ENCODE results near the gene TMEM115.

Gene TMEM115

DNA sequence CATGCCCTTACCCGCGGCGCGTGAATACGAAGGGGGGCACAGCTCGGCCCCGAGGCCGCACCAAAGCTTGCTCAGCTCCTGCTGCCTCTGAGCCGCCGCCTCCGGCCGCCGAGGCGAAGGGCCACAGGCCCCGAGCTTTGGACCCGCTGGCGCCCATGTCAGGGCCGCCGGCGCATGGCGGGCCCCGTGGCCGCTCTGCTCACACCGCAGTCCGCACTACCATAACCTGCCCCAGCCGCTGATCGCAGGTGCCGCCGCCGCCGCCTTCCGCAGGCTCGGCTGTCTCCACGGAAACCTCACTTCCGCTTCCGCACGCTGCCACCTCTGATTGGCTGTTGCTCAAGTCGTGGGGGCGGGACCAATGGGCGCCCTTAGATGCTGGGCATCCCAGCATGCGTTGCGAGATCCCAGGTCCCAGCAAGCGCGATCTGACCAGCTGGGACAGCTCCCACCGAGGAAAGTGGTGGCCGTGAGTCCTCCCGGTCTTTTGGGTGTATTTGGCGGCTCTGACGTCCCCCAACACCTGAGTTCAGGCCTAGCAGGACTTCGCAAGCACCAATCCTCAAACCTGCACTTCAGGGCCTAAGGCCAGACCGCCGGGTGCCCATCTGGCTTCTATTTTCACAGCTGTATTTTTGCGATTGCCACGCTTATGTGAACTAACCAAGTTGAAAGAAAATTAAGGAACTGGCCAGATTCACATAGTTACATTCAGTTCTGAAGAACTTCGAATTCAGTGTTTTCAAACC lies 31.2 kb downstream of the TMEM115 start, which contains the start of gene TUSC2:
TUSC2 (minus strand) TSS at position 281 of the 749 bp plus-strand sequence; CDS start at position 157, 124 bp downstream.
- DNase-seq = peak; percentile 94

DNA sequence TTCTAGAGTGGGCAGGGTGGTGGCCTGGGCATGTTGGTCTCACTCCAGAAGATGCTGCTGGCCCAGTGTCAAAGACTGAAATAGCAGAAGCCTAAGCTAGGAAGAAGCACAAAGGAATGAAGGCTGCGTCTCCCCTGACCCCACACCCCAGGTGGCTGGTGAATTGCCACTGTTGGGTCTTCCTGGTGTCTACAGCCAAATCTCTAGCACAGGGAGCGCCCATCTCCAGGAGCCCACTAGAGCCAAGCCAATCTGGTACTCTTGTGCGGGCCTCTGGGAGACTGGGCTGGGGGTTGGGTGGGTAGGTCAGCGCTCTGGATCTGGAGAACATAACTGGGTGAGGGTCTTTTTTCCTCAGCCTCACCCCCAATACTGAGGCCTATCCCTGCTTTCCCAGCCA lies 32.2 kb downstream of the TMEM115 start:
- DNase-seq = no peak

DNA sequence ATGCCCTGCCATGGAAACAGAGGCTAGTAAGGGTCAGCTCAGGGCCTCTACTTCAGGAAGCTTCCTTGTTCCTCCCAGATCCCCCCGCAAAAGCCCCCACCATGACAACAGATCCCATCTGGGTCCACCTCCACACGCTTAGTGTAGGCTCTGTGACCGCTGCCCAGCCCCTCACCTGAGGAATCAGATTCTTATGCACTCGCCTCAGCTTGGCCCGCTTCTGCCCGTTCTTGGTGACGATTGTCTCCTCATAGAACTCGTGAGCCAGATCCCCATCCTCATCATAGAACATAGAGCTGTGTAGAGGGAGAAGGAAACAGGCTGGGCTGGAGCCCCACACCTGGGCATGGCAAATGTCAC lies 33.2 kb downstream of the TMEM115 start:
- DNase-seq = no peak

DNA sequence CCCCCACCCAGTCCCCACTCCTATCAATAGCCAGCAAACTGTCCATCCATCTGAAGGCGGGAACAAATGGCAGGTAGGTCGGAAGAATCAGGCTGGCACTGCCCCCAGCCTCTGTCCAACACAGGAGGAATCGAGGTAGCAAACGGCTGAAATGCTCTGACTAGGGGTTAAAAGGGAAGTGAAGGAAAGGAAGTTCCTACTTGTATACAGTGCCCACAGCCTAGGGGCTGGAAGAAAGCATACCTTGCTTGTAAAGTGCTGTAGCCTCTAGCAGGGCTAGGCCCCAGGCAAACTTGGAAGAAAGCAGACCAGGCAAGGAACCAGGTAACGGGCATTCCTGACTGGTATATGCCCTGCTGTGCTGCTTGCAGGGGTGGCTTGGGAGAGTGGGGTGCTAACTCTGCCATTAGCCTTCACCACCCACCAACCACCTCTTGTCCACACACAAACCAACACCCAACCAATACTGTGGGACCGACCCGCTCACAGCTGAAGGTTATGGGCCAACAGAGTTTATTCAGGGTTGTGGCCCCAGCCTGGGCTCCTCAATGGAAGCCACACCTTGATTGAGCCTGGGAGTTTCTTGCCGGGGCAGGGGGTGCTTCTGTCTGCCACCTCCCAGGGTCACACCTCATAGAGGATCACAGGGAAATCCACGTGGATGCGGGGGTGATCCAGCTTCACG lies 33.7 kb downstream of the TMEM115 start:
- DNase-seq = no peak

GRCh38 chr3:50325113-50325480 lies 34.2 kb downstream of the TMEM115 start:
- no peak for DNase-seq

DNA sequence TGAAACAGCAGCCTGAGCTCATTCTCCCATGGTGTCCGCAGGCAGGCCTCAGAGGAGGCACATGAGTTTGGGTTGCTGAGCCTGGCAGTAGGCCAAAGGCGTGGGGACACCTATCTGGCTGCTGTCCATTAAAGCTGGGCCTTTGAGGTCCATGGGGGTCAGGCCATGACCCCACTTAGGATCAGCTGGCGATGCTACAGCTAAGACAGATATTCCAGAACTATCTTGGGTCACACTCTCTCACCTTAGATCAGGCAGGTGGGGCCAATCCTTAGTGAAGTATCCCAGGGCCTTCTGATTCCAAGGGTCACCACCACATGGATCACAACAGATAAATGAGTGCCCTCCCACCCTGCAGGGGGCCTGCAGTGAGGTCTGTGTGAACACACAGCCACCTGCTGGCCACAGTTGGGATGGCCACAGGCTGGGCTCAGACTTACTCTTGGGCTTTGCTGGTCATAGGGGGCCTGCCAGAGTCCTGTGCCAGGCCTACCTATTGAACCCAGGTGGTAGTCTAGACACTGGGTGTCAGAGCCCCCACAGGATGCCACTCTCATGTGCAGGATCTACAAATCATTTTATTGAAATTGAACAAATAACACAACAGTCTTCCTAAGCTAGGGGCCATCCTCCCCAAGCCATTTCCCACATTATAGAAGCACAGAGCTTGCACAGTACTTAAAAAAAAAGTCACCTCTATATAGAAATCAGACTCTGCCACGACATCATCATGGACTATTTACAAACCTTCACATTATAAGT lies 34.8 kb downstream of the TMEM115 start:
- DNase-seq = peak; percentile 45

- no peak for DNase-seq
These were observed 35.6 kb downstream of the TMEM115 start for GRCh38 chr3:50323614-50324199.

- no peak for DNase-seq
These were observed 36.2 kb downstream of the TMEM115 start for GRCh38 chr3:50323092-50323600.

DNA sequence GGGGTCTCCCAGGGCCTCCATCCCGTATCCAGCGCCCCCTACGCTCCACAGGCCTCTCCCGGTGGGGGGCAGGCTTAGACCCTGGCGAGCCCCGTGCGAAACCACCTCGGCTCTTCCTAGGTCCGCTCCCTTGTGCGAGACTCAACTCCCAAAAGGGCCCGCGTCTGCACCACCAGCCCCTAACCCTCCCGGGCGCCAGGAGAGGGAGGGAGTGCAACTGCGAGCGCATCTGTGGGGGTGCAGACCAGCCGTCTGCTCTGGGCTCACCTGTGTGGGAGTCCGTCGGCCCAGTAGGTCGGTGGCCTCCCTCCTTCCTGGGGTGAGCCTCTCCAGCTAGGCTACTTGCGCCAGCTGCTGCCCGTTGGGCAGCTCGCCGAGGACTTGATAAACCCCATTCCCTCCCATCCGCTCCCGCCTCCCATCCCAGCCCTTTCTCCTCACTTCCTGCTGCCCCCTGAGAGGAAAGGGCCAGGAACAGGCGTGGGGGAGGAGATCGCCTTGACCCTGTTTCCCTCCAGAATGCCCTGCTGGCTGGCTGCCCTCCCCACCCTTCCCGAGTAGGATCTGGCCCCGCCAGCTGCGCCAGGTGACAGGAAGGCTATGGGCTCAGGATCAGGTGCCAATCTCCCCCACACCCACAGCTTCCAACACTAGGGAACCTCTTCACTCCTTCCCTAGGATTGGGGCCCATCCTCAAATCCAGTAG lies 36.8 kb downstream of the TMEM115 start, which contains the start of gene HYAL2:
HYAL2 (minus strand) TSS at position 360 of the 706 bp plus-strand sequence. CDS start 2,256 bp downstream, outside the sequence.
- DNase-seq = no peak

GRCh38 chr3:50322115-50322385 lies 37.3 kb downstream of the TMEM115 start:
- no peak for DNase-seq

DNA sequence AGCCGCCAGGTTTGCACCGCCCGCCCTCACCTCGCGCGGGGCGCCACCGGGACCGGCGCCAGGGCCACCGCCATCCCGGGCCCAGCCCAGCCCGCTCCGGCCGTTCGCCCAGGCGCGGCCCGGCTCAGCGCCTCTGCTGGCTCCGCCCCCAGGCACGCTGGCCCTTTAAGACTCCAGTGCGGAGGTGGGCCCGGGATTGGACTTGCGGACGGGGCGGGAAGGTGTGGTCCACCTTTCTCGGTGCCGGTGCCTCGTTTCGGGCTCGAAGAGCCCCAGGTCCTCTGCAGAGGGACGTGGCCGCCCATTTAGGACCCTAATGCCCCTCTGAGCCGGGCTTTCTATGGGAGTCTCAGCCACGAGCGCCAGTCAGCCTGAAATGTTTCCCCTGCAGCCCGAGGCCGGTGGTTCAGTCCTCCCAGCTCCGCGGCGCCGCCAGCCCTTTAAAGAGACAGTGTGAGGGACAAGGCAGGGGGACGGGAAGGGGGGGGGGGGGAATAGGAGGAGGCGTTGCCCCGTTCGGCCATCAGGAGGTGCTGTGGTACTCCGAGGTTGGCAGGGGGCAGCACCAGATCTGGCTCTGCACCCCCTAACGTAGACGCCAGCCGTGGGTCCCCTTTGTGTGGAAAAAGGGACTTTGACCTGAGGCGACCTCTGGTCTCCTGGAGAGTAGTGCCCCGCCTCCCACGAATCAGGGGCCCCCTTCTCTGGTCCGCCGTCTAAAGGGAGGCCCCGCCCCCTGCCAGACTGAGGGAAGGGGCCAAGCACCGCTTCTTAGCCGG lies 37.8 kb downstream of the TMEM115 start:
- peak; percentile 84 for DNase-seq

DNA sequence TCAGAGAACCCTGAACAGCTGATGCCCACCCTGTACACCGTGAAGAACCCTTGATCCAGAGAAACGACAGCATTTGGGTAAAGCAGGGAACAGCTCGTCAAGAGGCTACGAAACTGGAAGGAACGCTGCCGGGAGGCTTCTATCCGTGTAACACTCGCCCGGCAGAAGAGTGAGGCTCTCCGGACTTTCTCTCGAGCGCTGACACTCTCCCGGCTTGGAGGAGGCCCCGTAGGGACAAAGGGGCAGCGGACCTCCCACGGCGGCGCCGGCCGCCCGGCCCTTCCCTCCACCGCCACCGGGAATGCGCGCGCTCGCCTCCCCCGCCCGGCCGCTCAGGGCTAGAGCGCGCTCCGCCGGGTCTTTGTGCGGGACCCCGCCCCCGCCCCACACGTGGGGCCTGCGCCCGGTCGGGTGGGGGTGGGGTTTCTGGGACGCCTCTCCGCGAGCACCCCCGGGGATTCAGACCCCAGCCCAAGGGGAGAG lies 38.4 kb downstream of the TMEM115 start:
- DNase-seq = peak; percentile 73

GRCh38 chr3:50319894-50320625 lies 39.3 kb downstream of the TMEM115 start:
- DNase-seq = no peak

DNA sequence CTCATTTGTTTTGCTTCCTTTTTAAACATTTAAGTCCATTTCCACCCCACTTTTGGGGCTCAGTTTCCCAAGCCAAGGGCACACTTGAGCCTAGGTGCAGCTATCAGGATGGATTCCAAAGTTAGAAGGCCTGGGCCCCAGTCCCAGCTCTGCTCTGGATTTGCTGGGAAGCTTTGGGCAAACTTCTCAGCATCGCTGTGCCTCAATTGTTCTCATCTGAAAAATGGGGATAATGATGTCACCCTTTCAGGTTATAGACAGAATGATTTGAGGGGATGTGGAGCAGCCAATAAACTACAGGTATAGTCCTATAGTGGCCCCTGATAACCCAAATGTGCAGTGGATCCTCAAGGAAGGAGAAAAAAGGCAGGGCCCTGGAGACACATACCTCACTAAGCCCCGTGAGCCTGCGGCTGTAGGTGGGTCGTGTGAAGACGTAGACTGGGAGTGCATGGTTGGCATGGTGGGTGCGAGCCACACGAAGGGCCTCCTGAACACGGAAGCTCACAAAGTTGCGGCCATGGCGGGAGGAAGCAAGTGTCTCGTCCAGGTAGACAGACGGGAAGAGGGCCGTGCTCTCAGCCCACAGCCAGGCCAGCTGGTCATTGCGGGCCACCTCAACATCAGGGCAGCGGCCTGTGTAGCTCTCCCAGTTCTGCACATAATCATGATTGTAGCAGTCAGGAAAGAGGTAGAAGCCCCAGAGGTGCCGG lies 40.0 kb downstream of the TMEM115 start:
- DNase-seq = no peak

GRCh38 chr3:50318615-50319014 lies 40.7 kb downstream of the TMEM115 start:
- DNase-seq = no peak

DNA sequence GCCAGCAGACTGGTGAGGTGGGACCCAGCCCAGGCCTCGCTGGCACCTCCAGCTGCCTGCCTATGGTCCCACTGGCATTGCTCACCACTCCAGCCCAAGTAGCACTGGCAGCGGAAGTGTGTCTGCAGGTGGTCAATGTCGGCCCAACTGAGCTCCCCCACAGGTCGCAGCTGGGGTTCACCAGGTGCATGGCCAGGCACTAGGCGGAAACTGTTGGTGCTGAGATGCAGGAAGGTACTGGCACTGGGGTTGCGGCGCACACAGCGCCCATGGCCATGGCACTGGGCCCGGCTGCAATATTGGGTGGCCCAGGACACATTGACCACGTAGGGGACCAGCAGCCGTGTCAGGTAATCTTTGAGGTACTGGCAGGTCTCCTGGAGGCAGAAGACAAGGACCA lies 41.2 kb downstream of the TMEM115 start:
- no peak for DNase-seq

DNA sequence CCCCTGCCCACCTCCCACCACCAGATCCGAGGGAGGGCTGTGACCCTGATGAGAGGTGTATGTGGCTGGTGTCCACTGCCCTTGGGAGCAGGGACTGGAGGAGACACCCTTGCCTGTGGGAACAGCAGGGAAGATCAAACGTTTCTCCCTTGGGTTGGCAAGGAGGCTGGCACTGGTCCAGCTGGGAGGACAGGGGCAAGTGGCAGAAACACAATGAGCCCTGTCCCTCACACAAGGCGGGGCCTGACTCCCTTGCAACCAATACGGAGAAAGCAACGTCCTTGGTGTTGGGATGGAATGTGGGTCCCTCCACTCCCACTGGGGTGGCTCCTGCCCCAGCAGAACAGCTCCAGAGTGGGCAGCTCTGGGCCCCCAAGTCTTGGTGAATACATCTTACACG lies 42.0 kb downstream of the TMEM115 start:
- DNase-seq = no peak

DNA sequence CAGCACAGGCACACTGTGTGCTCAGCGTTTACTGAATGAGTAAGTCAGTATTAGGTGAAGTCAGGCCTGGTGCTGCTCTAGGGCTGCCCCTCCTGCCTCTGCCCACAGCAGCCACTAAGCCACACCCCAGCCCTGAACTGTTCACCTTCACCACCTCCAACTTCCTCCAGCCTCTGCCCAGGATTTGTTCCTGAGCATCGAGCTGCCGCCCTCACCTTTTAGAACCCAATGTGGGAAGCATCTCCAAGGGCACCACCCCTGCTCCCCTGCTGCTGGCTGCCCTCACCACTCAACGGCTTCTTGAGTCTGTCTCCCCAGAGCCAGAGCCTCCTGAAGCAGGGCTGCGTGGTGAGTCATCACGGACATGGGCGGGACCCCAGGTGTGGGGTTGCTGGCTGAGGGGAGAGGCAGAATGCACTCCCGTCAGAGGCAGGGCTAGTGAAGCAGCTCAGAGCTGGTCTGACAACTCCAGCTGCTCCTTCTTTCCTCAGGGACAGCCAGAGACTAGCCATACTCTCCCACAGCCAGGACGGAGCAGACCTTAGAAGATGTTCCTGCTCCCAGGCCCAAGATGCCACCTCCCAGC lies 42.6 kb downstream of the TMEM115 start:
- DNase-seq = peak; percentile 77

DNA sequence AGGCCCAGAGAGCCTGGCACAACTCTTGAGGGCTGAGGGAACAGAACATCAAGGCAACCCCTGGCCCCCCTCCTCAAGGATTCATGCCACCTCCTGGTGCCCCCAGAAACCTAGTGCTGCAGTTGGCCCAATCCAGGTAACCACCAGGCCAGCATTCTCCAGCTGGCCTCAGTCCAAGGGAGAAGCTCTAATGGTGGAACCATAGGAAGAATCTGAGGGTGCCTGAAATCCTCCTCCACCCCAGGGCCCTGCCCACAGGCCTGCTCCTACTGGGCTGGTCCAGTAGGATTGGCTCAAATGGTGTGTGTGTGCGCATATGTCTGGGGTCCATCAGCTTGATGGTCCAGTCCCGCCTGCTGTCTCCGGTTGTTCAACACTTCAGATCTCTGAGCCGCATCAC lies 44.5 kb downstream of the TMEM115 start:
- no peak for DNase-seq

GRCh38 chr3:50314342-50314741 lies 45.0 kb downstream of the TMEM115 start:
- no peak for DNase-seq

Measured in stimulated activated naive CD4-positive, alpha-beta T cell treated with Interleukin-2 at 50 U/mL for 16 hours (primary cell).